Subcutaneous adipose tissue (tissue), 4 donors: ENCODE results near the gene NR3C2. TPM values are rescaled to one million over a fixed set of nuclear protein-coding genes. Genes with fewer than 3 reads are reported as not detected.

Source experiments
- CTCF ChIP-seq: fragments of 450-650 bp; IDR thresholded peaks from one replicate; pipeline ENCODE4 v1.5.1; 2016; ENCODE audit warnings: low read depth, mild to moderate bottlenecking, control low read depth, antibody characterized with exemption, moderate library complexity
- total RNA-seq, 4 donors: library from RNA; depleted of rRNA; stranded (reverse); fragments of >200 nt; gene quantifications; one replicate each; pipeline ENCODE4 v1.1.0, GENCODE V29; 2016

Gene NR3C2
- total RNA-seq, 4 donors from 2014 or later: 7.5 to 17.0 (median 8.9) TPM

GRCh38 chr4:148434075-148434773 lies 8.0 kb downstream of the NR3C2 start:
- TF ChIP-seq CTCF: no peak

GRCh38 chr4:148431401-148431800 lies 10.8 kb downstream of the NR3C2 start:
- no peak for TF ChIP-seq CTCF

- TF ChIP-seq CTCF: no peak
Observed at GRCh38 chr4:148430854-148431253, 11.4 kb downstream of the NR3C2 start.

GRCh38 chr4:148429206-148429605 lies 13.0 kb downstream of the NR3C2 start:
- TF ChIP-seq CTCF: no peak

- no peak for TF ChIP-seq CTCF
Observed at GRCh38 chr4:148426643-148427042, 15.6 kb downstream of the NR3C2 start.

GRCh38 chr4:148425327-148426110 lies 16.7 kb downstream of the NR3C2 start:
- TF ChIP-seq CTCF: no peak

- no peak for TF ChIP-seq CTCF
Observed at GRCh38 chr4:148420397-148420796, 21.8 kb downstream of the NR3C2 start.
